Fibroblast of skin of left biceps (primary cell): ENCODE results near the gene FOLH1.
"Not testable (repeated sequence)": the region's sequence is repeated elsewhere in the genome, so short reads cannot be mapped to it uniquely, and the experiment has no call there.

Source experiments
- DNase-seq, 2 experiments: peaks; one replicate each; pipeline ENCODE4 v3.0.0-alpha.2; 2013; ENCODE audit warnings: low read depth in 2 of 2

Gene FOLH1

GRCh38 chr11:49177936-49178335, 30.5 kb downstream of the FOLH1 start:
- not testable (repeated sequence) for DNase-seq

GRCh38 chr11:49175378-49175777, 33.0 kb downstream of the FOLH1 start:
- not testable (repeated sequence) for DNase-seq

- not testable (repeated sequence) for DNase-seq
These were observed 33.6 kb downstream of the FOLH1 start for GRCh38 chr11:49174691-49175366.

- not testable (repeated sequence) for DNase-seq
These were observed 36.8 kb downstream of the FOLH1 start for GRCh38 chr11:49171613-49172012.

- DNase-seq, result not testable (repeated sequence)
These were observed 38.8 kb downstream of the FOLH1 start for GRCh38 chr11:49169579-49169978.

GRCh38 chr11:49168992-49169391, 39.4 kb downstream of the FOLH1 start:
- not testable (repeated sequence) for DNase-seq

- no peak for DNase-seq
These were observed 57.2 kb downstream of the FOLH1 start for GRCh38 chr11:49151211-49151610.

GRCh38 chr11:49102356-49102755, 106.0 kb downstream of the FOLH1 start:
- not testable (repeated sequence) for DNase-seq
